K562 (cell line): Measurements from ENCODE around the gene PAEP.

ENCODE experiments used
- ARID2 ChIP-seq: fragments of 450-650 bp; IDR thresholded peaks from 2 replicates; pipeline ENCODE4 v1.6.1; 2017; ENCODE audit warnings: antibody characterized with exemption, mild to moderate bottlenecking
- BRCA1 ChIP-seq, 2 experiments: fragments of 450-650 bp in 1 of 2; sonication (generic) in 1 of 2; formaldehyde crosslinking in 1 of 2; IDR thresholded peaks; 2 replicates each; pipeline versions ENCODE4 v1.5.0 to v1.6.1; 2017 to 2020; ENCODE audit warnings: mild to moderate bottlenecking in 1 of 2, missing genetic modification reagents in 1 of 2
- CBX3 ChIP-seq, 2 experiments: IDR thresholded peaks; 1 replicate in 1 of 2; 2 replicates in 1 of 2; pipeline ENCODE4 v1.6.1; 2012; ENCODE audit warnings: inconsistent platforms in 2 of 2, low read length in 2 of 2, borderline replicate concordance in 1 of 2, control low read depth in 1 of 2
- NBN ChIP-seq: fragments of 450-650 bp; IDR thresholded peaks from 2 replicates; pipeline ENCODE4 v1.6.1; 2016; ENCODE audit warnings: low read depth, mild to moderate bottlenecking
- POLR2A ChIP-seq: fragments of 450-650 bp; conservative IDR thresholded peaks from 2 replicates; pipeline ENCODE4 v1.6.1; 2016
- TCF7L2 ChIP-seq: fragments of 150-350 bp; IDR thresholded peaks from 2 replicates; pipeline ENCODE4 v1.6.1; 2016; ENCODE audit warnings: low read depth, mild to moderate bottlenecking, low read length, moderate library complexity
- ZNF551 ChIP-seq: fragments of 250-450 bp; sonication (Bioruptor Pico); IDR thresholded peaks from 2 replicates; pipeline ENCODE4 v1.5.0; 2021; ENCODE audit warnings: mild to moderate bottlenecking, moderate library complexity
- TF ChIP-seq, protein P1 (sequence below): sonication (generic); formaldehyde crosslinking; IDR thresholded peaks from 2 replicates; pipeline ENCODE4 v1.5.0; 2020; ENCODE audit warnings: missing genetic modification reagents
- TF ChIP-seq, protein P2 (sequence below): IDR thresholded peaks from 2 replicates; pipeline ENCODE4 v1.6.1; 2012; ENCODE audit warnings: low read depth, low read length, improper control_type of control experiment, borderline replicate concordance
- TF ChIP-seq, protein P3 (sequence below), 3 experiments: IDR thresholded peaks in 2 of 3; conservative IDR thresholded peaks in 1 of 3; 2 replicates each; pipeline ENCODE4 v1.5.1; 2011 to 2012; ENCODE audit warnings: low read length in 3 of 3, mild to moderate bottlenecking in 3 of 3, control low read depth in 2 of 3, improper control_type of control experiment in 1 of 3, inconsistent platforms in 1 of 3, low read depth in 1 of 3, mixed read lengths in 1 of 3, moderate library complexity in 1 of 3; ENCODE audit not compliant: insufficient read depth in 2 of 3
- TF ChIP-seq, protein P4 (sequence below): sonication (generic); formaldehyde crosslinking; IDR thresholded peaks from 2 replicates; pipeline ENCODE4 v1.9.0; 2022; ENCODE audit warnings: mild to moderate bottlenecking, missing genetic modification reagents
- TF ChIP-seq, protein P5 (sequence below): sonication (generic); formaldehyde crosslinking; IDR thresholded peaks from 2 replicates; pipeline ENCODE4 v1.8.1; 2022; ENCODE audit warnings: missing genetic modification reagents

GRCh38 chr9:135536216-135536615 is 25.3 kb upstream of the PAEP start:
- TF ChIP-seq TCF7L2 (no peak), BRCA1 (IDR thresholded peaks at IDR 0.05) (no peak), BRCA1 (CRISPR knock-in tag; IDR thresholded peaks at IDR 0.05) (no peak), ZNF551 (CRISPR knock-in tag) (no peak), CBX3 (IDR thresholded peaks at IDR 0.05; ENCODE audit: borderline replicate concordance in 1 of 2, low read length in 2 of 2) (no peak), POLR2A (no peak), NBN (no peak), ARID2 (no peak)
- TF ChIP-seq, protein P1, sequence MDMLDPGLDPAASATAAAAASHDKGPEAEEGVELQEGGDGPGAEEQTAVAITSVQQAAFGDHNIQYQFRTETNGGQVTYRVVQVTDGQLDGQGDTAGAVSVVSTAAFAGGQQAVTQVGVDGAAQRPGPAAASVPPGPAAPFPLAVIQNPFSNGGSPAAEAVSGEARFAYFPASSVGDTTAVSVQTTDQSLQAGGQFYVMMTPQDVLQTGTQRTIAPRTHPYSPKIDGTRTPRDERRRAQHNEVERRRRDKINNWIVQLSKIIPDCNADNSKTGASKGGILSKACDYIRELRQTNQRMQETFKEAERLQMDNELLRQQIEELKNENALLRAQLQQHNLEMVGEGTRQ (CRISPR knock-in tag), result no peak
- TF ChIP-seq, protein P2, sequence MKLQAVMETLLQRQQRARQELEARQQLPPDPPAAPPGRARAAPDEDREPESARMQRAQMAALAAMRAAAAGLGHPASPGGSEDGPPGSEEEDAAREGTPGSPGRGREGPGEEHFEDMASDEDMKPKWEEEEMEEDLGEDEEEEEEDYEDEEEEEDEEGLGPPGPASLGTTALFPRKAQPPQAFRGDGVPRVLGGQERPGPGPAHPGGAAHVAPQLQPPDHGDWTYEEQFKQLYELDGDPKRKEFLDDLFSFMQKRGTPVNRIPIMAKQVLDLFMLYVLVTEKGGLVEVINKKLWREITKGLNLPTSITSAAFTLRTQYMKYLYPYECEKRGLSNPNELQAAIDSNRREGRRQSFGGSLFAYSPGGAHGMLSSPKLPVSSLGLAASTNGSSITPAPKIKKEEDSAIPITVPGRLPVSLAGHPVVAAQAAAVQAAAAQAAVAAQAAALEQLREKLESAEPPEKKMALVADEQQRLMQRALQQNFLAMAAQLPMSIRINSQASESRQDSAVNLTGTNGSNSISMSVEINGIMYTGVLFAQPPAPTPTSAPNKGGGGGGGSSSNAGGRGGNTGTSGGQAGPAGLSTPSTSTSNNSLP, result no peak
- TF ChIP-seq, protein P3, sequence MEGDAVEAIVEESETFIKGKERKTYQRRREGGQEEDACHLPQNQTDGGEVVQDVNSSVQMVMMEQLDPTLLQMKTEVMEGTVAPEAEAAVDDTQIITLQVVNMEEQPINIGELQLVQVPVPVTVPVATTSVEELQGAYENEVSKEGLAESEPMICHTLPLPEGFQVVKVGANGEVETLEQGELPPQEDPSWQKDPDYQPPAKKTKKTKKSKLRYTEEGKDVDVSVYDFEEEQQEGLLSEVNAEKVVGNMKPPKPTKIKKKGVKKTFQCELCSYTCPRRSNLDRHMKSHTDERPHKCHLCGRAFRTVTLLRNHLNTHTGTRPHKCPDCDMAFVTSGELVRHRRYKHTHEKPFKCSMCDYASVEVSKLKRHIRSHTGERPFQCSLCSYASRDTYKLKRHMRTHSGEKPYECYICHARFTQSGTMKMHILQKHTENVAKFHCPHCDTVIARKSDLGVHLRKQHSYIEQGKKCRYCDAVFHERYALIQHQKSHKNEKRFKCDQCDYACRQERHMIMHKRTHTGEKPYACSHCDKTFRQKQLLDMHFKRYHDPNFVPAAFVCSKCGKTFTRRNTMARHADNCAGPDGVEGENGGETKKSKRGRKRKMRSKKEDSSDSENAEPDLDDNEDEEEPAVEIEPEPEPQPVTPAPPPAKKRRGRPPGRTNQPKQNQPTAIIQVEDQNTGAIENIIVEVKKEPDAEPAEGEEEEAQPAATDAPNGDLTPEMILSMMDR (IDR thresholded peaks at IDR 0.05 in 2 of 3, conservative IDR thresholded peaks at IDR 0.05 in 1 of 3; ENCODE audit: insufficient read depth in 2 of 3, low read depth in 1 of 3, low read length in 3 of 3), result no peak
- TF ChIP-seq, protein P4, sequence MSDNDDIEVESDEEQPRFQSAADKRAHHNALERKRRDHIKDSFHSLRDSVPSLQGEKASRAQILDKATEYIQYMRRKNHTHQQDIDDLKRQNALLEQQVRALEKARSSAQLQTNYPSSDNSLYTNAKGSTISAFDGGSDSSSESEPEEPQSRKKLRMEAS (CRISPR knock-in tag), result no peak
- TF ChIP-seq, protein P5, sequence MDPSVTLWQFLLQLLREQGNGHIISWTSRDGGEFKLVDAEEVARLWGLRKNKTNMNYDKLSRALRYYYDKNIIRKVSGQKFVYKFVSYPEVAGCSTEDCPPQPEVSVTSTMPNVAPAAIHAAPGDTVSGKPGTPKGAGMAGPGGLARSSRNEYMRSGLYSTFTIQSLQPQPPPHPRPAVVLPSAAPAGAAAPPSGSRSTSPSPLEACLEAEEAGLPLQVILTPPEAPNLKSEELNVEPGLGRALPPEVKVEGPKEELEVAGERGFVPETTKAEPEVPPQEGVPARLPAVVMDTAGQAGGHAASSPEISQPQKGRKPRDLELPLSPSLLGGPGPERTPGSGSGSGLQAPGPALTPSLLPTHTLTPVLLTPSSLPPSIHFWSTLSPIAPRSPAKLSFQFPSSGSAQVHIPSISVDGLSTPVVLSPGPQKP (CRISPR knock-in tag), result no peak
